T47D (cell line): ENCODE measurements around the gene FAM13A.

Experiments used
- DNase-seq, 2 experiments: peaks; one replicate each; pipeline versions ENCODE4 v3.0.0 to v3.0.0-alpha.2; 2011 to 2012; ENCODE audit warnings: low read depth in 1 of 2, low spot score in 1 of 2
- JUND ChIP-seq: IDR thresholded peaks from 2 replicates; pipeline ENCODE4 v1.6.1; 2012; ENCODE audit warnings: low read depth
- in situ Hi-C: cut with HindIII; loops from 2 replicates; pipeline ENCODE4 v1.10.0; 2016; ENCODE audit warnings: low sequenced_read_pairs, low pct_unique_long_range_greater_than_20kb

The FAM13A gene

GRCh38 chr4:88720451-88721428, 336.2 kb downstream of the FAM13A start:
- no peak for TF ChIP-seq JUND
- DNase-seq, result no peak
- in situ Hi-C loops, result no loop called here

- no peak for TF ChIP-seq JUND
- in situ Hi-C loops, result no loop called here
- DNase-seq, result no peak
These were observed 337.6 kb downstream of the FAM13A start for GRCh38 chr4:88719381-88719780.

GRCh38 chr4:88718098-88718497, 338.9 kb downstream of the FAM13A start:
- no peak for TF ChIP-seq JUND
- DNase-seq, result no peak
- in situ Hi-C loops, result no loop called here

GRCh38 chr4:88713782-88714181, 343.2 kb downstream of the FAM13A start:
- in situ Hi-C loops, result no loop called here
- no peak for DNase-seq
- TF ChIP-seq JUND, result no peak

GRCh38 chr4:88709989-88710388, 347.0 kb downstream of the FAM13A start:
- in situ Hi-C loops, result no loop called here
- no peak for DNase-seq
- no peak for TF ChIP-seq JUND

DNA sequence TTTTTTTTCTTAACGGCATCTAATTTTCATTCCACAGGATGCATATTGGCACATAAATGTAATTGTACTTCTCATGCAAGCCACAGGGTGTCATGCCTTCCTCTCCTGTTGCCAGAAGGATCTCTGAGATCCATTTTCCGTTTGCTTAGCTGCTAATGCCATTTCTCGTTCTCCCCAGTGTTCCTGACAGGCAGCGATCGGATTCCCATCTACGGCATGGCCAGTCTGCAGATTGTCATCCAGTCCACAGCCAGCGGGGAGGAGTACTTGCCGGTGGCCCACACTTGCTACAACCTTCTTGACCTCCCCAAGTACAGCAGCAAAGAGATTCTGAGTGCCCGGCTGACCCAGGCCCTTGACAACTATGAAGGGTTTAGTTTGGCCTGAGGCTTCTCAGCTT, 350.4 kb downstream of the FAM13A start:
- peak; percentile 2 to 77 for DNase-seq
- TF ChIP-seq JUND, result no peak
- in situ Hi-C loops, result no loop called here

DNA sequence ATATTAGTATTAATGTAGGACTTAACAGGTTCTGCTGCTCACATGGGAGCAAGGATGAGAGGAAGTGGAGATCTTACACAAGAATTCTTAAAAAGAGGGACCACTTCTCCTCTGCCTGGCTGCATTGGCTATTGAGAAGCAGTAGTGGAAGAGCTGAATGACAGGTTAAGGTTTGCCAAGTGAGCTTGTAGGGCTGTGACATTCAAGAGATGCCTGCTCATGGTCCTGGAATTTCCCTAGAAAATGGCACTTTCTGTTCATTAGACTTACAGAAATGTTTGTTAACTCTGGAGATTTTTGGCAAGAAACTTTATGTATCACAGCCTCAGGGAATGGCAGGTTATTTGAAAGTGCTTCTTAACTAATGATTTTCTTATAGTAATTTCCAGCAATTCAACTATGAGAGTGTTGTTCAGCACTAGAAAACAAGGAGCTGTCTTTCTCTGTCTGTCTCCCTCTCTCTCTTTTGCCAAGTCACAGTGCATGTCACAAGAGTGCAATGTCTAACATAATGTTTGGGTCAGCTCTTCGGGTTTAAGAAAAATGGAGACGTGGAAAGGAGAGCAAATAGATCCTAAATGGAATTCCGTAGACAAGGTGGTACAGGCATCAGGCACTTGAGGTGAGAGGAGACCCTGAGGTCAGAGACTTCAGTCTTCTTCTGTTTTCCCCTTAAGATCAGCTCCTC, 351.0 kb downstream of the FAM13A start:
- DNase-seq, result no peak
- in situ Hi-C loops, result no loop called here
- no peak for TF ChIP-seq JUND

- no peak for TF ChIP-seq JUND
- DNase-seq, result no peak
- in situ Hi-C loops, result no loop called here
These were observed 351.8 kb downstream of the FAM13A start for GRCh38 chr4:88705223-88705622.

GRCh38 chr4:88702782-88703181, 354.2 kb downstream of the FAM13A start:
- in situ Hi-C loops, result no loop called here
- no peak for DNase-seq
- TF ChIP-seq JUND, result no peak

DNA sequence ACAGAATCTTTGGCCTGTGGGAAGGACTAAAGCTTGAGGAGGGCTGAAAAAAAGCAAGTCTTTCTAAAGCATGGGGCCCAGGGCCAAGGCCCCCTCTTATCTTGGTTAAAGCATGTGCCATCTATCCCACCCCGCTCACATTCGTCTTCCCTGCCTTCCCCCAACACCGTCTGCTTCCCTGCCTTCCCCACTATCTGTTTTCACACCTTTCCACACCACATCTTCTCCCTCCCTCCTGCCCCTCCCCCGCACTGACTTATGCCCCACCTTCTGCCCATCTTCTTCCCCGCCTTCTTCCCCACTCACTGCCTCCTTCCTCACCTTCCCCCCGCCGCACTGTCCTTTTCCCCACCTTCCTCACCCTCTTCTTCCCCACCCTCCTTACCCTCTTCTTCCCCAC, 358.5 kb downstream of the FAM13A start:
- TF ChIP-seq JUND, result no peak
- in situ Hi-C loops, result no loop called here
- DNase-seq, result no peak

DNA sequence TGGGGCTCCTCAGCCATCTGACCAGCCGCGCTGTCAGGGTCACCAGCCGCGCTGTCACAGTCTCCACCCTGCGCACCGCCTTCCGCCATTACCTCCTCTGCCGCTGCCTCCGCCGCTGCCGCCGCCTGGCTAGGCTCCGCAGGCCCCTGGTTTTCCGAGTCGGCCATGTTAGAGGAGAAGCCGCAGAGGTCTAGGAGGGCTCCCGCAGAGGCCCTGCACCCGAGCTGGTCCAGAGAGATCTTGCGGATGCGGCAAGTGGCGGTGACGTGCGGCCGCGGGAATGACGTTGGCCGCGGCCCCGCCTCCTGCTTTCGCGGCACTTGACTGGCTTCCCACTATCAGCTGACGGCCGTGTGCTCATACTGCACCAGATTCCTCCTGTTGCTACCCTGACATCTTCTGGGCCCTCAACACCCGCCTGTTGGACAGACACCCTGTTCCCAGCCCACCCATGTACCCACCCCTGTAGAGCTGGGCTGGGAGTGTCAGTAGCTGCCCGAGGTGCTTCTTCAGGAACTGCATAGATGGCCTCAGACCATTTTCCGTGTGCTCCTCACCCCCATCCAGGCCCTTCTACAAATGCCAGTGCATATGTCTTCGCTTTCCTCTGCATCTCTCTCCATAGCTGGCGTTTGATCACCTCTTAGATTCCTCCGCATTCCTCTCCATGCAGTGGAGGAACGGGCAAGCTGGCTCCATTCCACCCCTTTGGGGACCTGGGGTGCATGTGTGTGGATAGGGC, 359.2 kb downstream of the FAM13A start, which contains the start of gene NAP1L5:
NAP1L5 (minus strand) TSS at position 242 of the 742 bp plus-strand sequence; CDS start at position 167, 75 bp downstream.
- TF ChIP-seq JUND, result no peak
- DNase-seq, result no peak
- in situ Hi-C loops, result no loop called here

DNA sequence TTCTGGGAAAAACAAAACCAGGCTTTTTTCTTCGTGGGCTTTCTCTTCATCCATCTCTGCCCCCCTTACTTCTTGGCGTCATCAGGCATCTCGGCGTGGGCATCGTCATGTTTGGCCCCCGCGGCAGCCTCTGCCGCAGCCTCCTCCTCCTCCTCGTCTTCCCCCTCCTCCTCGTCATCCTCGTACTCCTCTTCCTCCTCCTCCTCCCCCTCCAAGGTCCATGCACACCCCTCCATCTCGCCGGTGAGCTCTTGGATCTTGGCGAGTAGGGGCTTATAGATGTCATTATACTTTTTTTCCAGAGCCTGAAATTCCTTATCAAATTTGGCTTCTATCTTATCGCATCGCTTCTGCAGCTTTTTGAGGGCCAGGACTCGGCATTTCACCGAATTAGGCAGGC, 359.8 kb downstream of the FAM13A start:
- TF ChIP-seq JUND, result no peak
- in situ Hi-C loops, result no loop called here
- no peak for DNase-seq
